ENCODE data around the gene ANO10. TPM values are rescaled to one million over a fixed set of nuclear protein-coding genes. Genes with fewer than 3 reads are reported as not detected.

ANO10 gene
- polyA plus RNA-seq, 1 donor: 21.5 TPM

GRCh38 chr3:43423142-43423541 lies 198.7 kb downstream of the ANO10 start:
- Histone ChIP-seq H3K27ac (ENCODE audit: low read length) (no peak overlapping the region), H3K9me3 (ENCODE audit: control insufficient read depth, low read depth, low read length) (peaks cover 4% of the 10 kb centered on the region), H3K36me3 (ENCODE audit: control insufficient read depth, insufficient read depth, low read length) (no peaks in the 10 kb centered on the region), H3K27me3 (ENCODE audit: control insufficient read depth, insufficient read depth, low read length) (no peaks in the 10 kb centered on the region), H3K4me1 (ENCODE audit: control insufficient read depth, insufficient read depth, low read length) (no peaks in the 10 kb centered on the region), H3K4me3 (ENCODE audit: low read length) (no peak overlapping the region)
- no peak for DNase-seq
- WGBS (ENCODE audit: insufficient coverage, low lambda C conversion rate): 100% methylated on average over 1 of the region's 3 CpGs

- Histone ChIP-seq H3K27ac (ENCODE audit: low read length) (no peak overlapping the region), H3K4me3 (ENCODE audit: low read length) (no peak overlapping the region), H3K9me3 (ENCODE audit: control insufficient read depth, low read depth, low read length) (no peaks in the 10 kb centered on the region), H3K36me3 (ENCODE audit: control insufficient read depth, insufficient read depth, low read length) (no peaks in the 10 kb centered on the region), H3K4me1 (ENCODE audit: control insufficient read depth, insufficient read depth, low read length) (no peaks in the 10 kb centered on the region), H3K27me3 (ENCODE audit: control insufficient read depth, insufficient read depth, low read length) (no peaks in the 10 kb centered on the region)
- DNase-seq: no peak
- WGBS (ENCODE audit: insufficient coverage, low lambda C conversion rate): no CpG with 5 or more reads among the region's 8 CpGs
These were observed 203.1 kb downstream of the ANO10 start for GRCh38 chr3:43418601-43419272.

GRCh38 chr3:43417133-43417532 lies 204.7 kb downstream of the ANO10 start:
- H3K27ac ChIP-seq (ENCODE audit: low read length): no peak overlapping the region
- no peaks in the 10 kb centered on the region for H3K36me3 ChIP-seq (ENCODE audit: control insufficient read depth, insufficient read depth, low read length)
- WGBS (ENCODE audit: insufficient coverage, low lambda C conversion rate): 97% methylated on average over 5 of the region's 11 CpGs
- no peaks in the 10 kb centered on the region for H3K4me1 ChIP-seq (ENCODE audit: control insufficient read depth, insufficient read depth, low read length)
- DNase-seq: no peak
- H3K9me3 ChIP-seq (ENCODE audit: control insufficient read depth, low read depth, low read length): no peaks in the 10 kb centered on the region
- H3K27me3 ChIP-seq (ENCODE audit: control insufficient read depth, insufficient read depth, low read length): no peaks in the 10 kb centered on the region
- no peak overlapping the region for H3K4me3 ChIP-seq (ENCODE audit: low read length)

- no peaks in the 10 kb centered on the region for H3K4me1 ChIP-seq (ENCODE audit: control insufficient read depth, insufficient read depth, low read length)
- no peak for DNase-seq
- no peaks in the 10 kb centered on the region for H3K36me3 ChIP-seq (ENCODE audit: control insufficient read depth, insufficient read depth, low read length)
- no CpG with 5 or more reads among the region's 5 CpGs for WGBS (ENCODE audit: insufficient coverage, low lambda C conversion rate)
- H3K9me3 ChIP-seq (ENCODE audit: control insufficient read depth, low read depth, low read length): no peaks in the 10 kb centered on the region
- no peak overlapping the region for H3K4me3 ChIP-seq (ENCODE audit: low read length)
- no peaks in the 10 kb centered on the region for H3K27me3 ChIP-seq (ENCODE audit: control insufficient read depth, insufficient read depth, low read length)
- no peak overlapping the region for H3K27ac ChIP-seq (ENCODE audit: low read length)
These were observed 206.7 kb downstream of the ANO10 start for GRCh38 chr3:43415088-43415487.

- H3K9me3 ChIP-seq (ENCODE audit: control insufficient read depth, low read depth, low read length): no peaks in the 10 kb centered on the region
- H3K36me3 ChIP-seq (ENCODE audit: control insufficient read depth, insufficient read depth, low read length): no peaks in the 10 kb centered on the region
- no peak overlapping the region for H3K27ac ChIP-seq (ENCODE audit: low read length)
- no peaks in the 10 kb centered on the region for H3K4me1 ChIP-seq (ENCODE audit: control insufficient read depth, insufficient read depth, low read length)
- 90% methylated on average over 2 of the region's 7 CpGs for WGBS (ENCODE audit: insufficient coverage, low lambda C conversion rate)
- H3K4me3 ChIP-seq (ENCODE audit: low read length): no peak overlapping the region
- H3K27me3 ChIP-seq (ENCODE audit: control insufficient read depth, insufficient read depth, low read length): no peaks in the 10 kb centered on the region
- no peak for DNase-seq
These were observed 208.0 kb downstream of the ANO10 start for GRCh38 chr3:43413676-43414368.

GRCh38 chr3:43411429-43411828 lies 210.4 kb downstream of the ANO10 start:
- Histone ChIP-seq H3K4me1 (ENCODE audit: control insufficient read depth, insufficient read depth, low read length) (no peaks in the 10 kb centered on the region), H3K36me3 (ENCODE audit: control insufficient read depth, insufficient read depth, low read length) (no peaks in the 10 kb centered on the region), H3K27me3 (ENCODE audit: control insufficient read depth, insufficient read depth, low read length) (no peaks in the 10 kb centered on the region), H3K4me3 (ENCODE audit: low read length) (no peak overlapping the region), H3K9me3 (ENCODE audit: control insufficient read depth, low read depth, low read length) (no peaks in the 10 kb centered on the region), H3K27ac (ENCODE audit: low read length) (no peak overlapping the region)
- no CpG with 5 or more reads among the region's 1 CpG for WGBS (ENCODE audit: insufficient coverage, low lambda C conversion rate)
- DNase-seq: no peak

- no peak for DNase-seq
- no CpG with 5 or more reads among the region's 3 CpGs for WGBS (ENCODE audit: insufficient coverage, low lambda C conversion rate)
- no peak overlapping the region for H3K27ac ChIP-seq (ENCODE audit: low read length)
- H3K9me3 ChIP-seq (ENCODE audit: control insufficient read depth, low read depth, low read length): no peaks in the 10 kb centered on the region
- no peaks in the 10 kb centered on the region for H3K27me3 ChIP-seq (ENCODE audit: control insufficient read depth, insufficient read depth, low read length)
- H3K4me1 ChIP-seq (ENCODE audit: control insufficient read depth, insufficient read depth, low read length): no peaks in the 10 kb centered on the region
- no peaks in the 10 kb centered on the region for H3K36me3 ChIP-seq (ENCODE audit: control insufficient read depth, insufficient read depth, low read length)
- no peak overlapping the region for H3K4me3 ChIP-seq (ENCODE audit: low read length)
These were observed 211.2 kb downstream of the ANO10 start for GRCh38 chr3:43410592-43410991.

- Histone ChIP-seq H3K36me3 (ENCODE audit: control insufficient read depth, insufficient read depth, low read length) (no peaks in the 10 kb centered on the region), H3K9me3 (ENCODE audit: control insufficient read depth, low read depth, low read length) (no peaks in the 10 kb centered on the region), H3K4me1 (ENCODE audit: control insufficient read depth, insufficient read depth, low read length) (no peaks in the 10 kb centered on the region), H3K4me3 (ENCODE audit: low read length) (no peak overlapping the region), H3K27me3 (ENCODE audit: control insufficient read depth, insufficient read depth, low read length) (no peaks in the 10 kb centered on the region), H3K27ac (ENCODE audit: low read length) (no peak overlapping the region)
- 83% methylated on average over 1 of the region's 4 CpGs for WGBS (ENCODE audit: insufficient coverage, low lambda C conversion rate)
- DNase-seq: no peak
These were observed 212.3 kb downstream of the ANO10 start for GRCh38 chr3:43409506-43409905.

- Histone ChIP-seq H3K9me3 (ENCODE audit: control insufficient read depth, low read depth, low read length) (no peaks in the 10 kb centered on the region), H3K27me3 (ENCODE audit: control insufficient read depth, insufficient read depth, low read length) (no peaks in the 10 kb centered on the region), H3K27ac (ENCODE audit: low read length) (no peak overlapping the region), H3K4me3 (ENCODE audit: low read length) (no peak overlapping the region), H3K4me1 (ENCODE audit: control insufficient read depth, insufficient read depth, low read length) (no peaks in the 10 kb centered on the region), H3K36me3 (ENCODE audit: control insufficient read depth, insufficient read depth, low read length) (no peaks in the 10 kb centered on the region)
- DNase-seq: no peak
- WGBS (ENCODE audit: insufficient coverage, low lambda C conversion rate): no CpG with 5 or more reads among the region's 4 CpGs
These were observed 215.2 kb downstream of the ANO10 start for GRCh38 chr3:43406643-43407023.

GRCh38 chr3:43405888-43406642 lies 215.7 kb downstream of the ANO10 start:
- H3K36me3 ChIP-seq (ENCODE audit: control insufficient read depth, insufficient read depth, low read length): no peaks in the 10 kb centered on the region
- no peaks in the 10 kb centered on the region for H3K9me3 ChIP-seq (ENCODE audit: control insufficient read depth, low read depth, low read length)
- no peaks in the 10 kb centered on the region for H3K4me1 ChIP-seq (ENCODE audit: control insufficient read depth, insufficient read depth, low read length)
- H3K27ac ChIP-seq (ENCODE audit: low read length): no peak overlapping the region
- H3K4me3 ChIP-seq (ENCODE audit: low read length): no peak overlapping the region
- DNase-seq: no peak
- no CpG with 5 or more reads among the region's 11 CpGs for WGBS (ENCODE audit: insufficient coverage, low lambda C conversion rate)
- no peaks in the 10 kb centered on the region for H3K27me3 ChIP-seq (ENCODE audit: control insufficient read depth, insufficient read depth, low read length)

Data from large intestine (tissue), 3 donors.